B cell (primary cell): Measurements from ENCODE around the gene RRAGC.

ENCODE experiments used
- CTCF ChIP-seq: fragments of 200-600 bp; IDR thresholded peaks from one replicate; pipeline ENCODE4 v1.8.0; 2022; ENCODE audit warnings: antibody characterized with exemption, mild to moderate bottlenecking
- EZH2 ChIP-seq: IDR thresholded peaks from 2 replicates; pipeline ENCODE4 v1.6.1; 2012; ENCODE audit warnings: borderline replicate concordance, low read depth, mild to moderate bottlenecking, moderate library complexity, low read length; ENCODE audit not compliant: insufficient read depth, poor library complexity, severe bottlenecking

DNA sequence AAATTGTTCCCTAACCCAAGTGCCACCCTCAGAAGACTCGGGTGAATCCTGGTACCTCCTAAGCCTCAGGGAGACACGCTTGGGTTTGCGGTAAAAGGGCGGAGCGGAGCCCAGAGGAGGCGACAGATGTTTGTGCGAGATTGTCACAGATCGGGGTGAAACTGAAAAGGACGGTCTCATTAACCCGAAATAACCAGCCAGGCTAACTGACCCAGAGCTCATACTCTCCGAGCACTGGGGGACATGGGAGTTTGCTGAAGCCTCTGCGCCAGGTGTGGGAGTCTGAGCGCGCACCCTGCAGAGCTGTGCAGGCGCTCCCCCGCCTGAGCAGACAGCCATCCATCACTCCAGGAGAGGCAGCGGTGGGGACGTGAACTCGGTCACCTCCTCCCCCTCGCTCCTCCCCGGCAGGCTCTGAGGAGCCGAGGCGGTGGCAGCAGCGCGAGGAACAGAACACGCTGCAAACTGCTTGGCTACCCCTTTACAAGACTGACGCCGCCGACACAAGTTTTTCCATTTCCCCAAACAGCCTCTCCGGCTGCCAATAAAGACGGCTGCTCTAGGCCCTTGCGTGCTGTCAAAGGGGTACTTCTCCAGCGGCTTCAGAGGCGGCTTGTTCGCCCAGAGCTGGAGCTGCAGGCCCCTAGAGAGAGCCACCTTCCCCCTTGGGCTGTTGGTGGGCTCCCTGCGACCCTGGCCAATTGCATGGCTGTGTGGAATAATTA, 43.5 kb downstream of the RRAGC start:
- TF ChIP-seq CTCF (no peak), EZH2 (no peak)
